GM23338 (cell line): ENCODE data around the gene DNAH8. TPM values are rescaled to one million over a fixed set of nuclear protein-coding genes. Genes with fewer than 3 reads are reported as not detected.

ENCODE experiments used
- ATAC-seq: fragments of 200-7000 bp; cut with Tn5 transposase; 3 replicates; pipeline ENCODE4 v1.9.1; 2020
- DNase-seq: peaks from one replicate; pipeline ENCODE4 v3.0.0-alpha.2; 2015; ENCODE audit warnings: low spot score
- H2AFZ ChIP-seq: fragments of 200-600 bp; sonication (generic); 2 replicates; pipeline ENCODE4 v1.8.0; 2016; ENCODE audit warnings: antibody characterized with exemption, mild to moderate bottlenecking, moderate library complexity
- H3F3A ChIP-seq: fragments of 200-600 bp; sonication (generic); replicated peaks from 2 replicates; pipeline ENCODE4 v1.8.0; 2017; ENCODE audit warnings: antibody characterized with exemption, mixed run types, low read depth
- H3K27ac ChIP-seq: fragments of 200-600 bp; sonication (generic); 2 replicates; pipeline ENCODE4 v1.6.1; 2016; ENCODE audit warnings: low read depth
- H3K27me3 ChIP-seq: fragments of 200-600 bp; sonication (generic); 2 replicates; pipeline ENCODE4 v1.8.0; 2016; ENCODE audit warnings: mild to moderate bottlenecking, mixed run types, moderate library complexity; ENCODE audit not compliant: insufficient read depth
- H3K36me3 ChIP-seq: fragments of 200-600 bp; sonication (generic); 2 replicates; pipeline ENCODE4 v1.8.0; 2016; ENCODE audit warnings: mild to moderate bottlenecking; ENCODE audit not compliant: insufficient read depth
- H3K4me1 ChIP-seq: fragments of 200-600 bp; sonication (generic); 2 replicates; pipeline ENCODE4 v1.8.0; 2016; ENCODE audit warnings: mild to moderate bottlenecking, moderate library complexity; ENCODE audit not compliant: insufficient read depth
- H3K4me2 ChIP-seq: fragments of 200-600 bp; sonication (generic); 2 replicates; pipeline ENCODE4 v1.7.1; 2017; ENCODE audit warnings: mixed run types
- H3K4me3 ChIP-seq: fragments of 200-600 bp; sonication (generic); 2 replicates; pipeline ENCODE4 v1.6.1; 2016; ENCODE audit warnings: mixed run types
- H3K79me2 ChIP-seq: fragments of 200-600 bp; sonication (generic); replicated peaks from 2 replicates; pipeline ENCODE4 v1.8.0; 2017; ENCODE audit warnings: mild to moderate bottlenecking; ENCODE audit not compliant: insufficient read depth
- H3K9me2 ChIP-seq: fragments of 200-600 bp; sonication (generic); 2 replicates; pipeline ENCODE4 v1.8.0; 2017; ENCODE audit not compliant: insufficient read depth
- H4K20me1 ChIP-seq: fragments of 200-600 bp; sonication (generic); replicated peaks from 2 replicates; pipeline ENCODE4 v1.8.0; 2017; ENCODE audit warnings: mild to moderate bottlenecking; ENCODE audit not compliant: insufficient read depth
- H3K27ac Mint-ChIP-seq: 2 replicates; pipeline ENCODE4 v1.8.0; 2020; ENCODE audit warnings: inconsistent platforms, mild to moderate bottlenecking, moderate library complexity, mixed read lengths
- H3K27me3 Mint-ChIP-seq: 3 replicates; pipeline ENCODE4 v1.8.0; 2022; ENCODE audit warnings: low read depth, mild to moderate bottlenecking, moderate library complexity, mixed read lengths, inconsistent platforms; ENCODE audit not compliant: insufficient read depth, poor library complexity
- H3K36me3 Mint-ChIP-seq: 3 replicates; pipeline ENCODE4 v1.8.0; 2021; ENCODE audit warnings: low read depth, mild to moderate bottlenecking, inconsistent platforms, moderate library complexity, mixed read lengths
- H3K4me1 Mint-ChIP-seq: 3 replicates; pipeline ENCODE4 v1.8.0; 2020; ENCODE audit warnings: mild to moderate bottlenecking, inconsistent platforms, mixed read lengths
- H3K4me3 Mint-ChIP-seq: 3 replicates; pipeline ENCODE4 v1.8.0; 2021; ENCODE audit warnings: moderate library complexity, mild to moderate bottlenecking, inconsistent platforms, mixed read lengths
- H3K9me3 Mint-ChIP-seq: 3 replicates; pipeline ENCODE4 v1.8.0; 2020; ENCODE audit warnings: moderate library complexity, mild to moderate bottlenecking, inconsistent platforms, mixed read lengths
- EZH2 ChIP-seq: fragments of 200-600 bp; sonication (generic); IDR thresholded peaks from one replicate; pipeline ENCODE4 v1.8.0; 2017; ENCODE audit warnings: antibody characterized with exemption, mild to moderate bottlenecking, low read depth; ENCODE audit not compliant: unreplicated experiment
- POLR2AphosphoS5 ChIP-seq: IDR thresholded peaks from 2 replicates; pipeline ENCODE4 v1.6.1; 2016; ENCODE audit warnings: antibody characterized with exemption, low read depth
- ZNF331 ChIP-seq: fragments of 250-450 bp; sonication (Bioruptor Pico); IDR thresholded peaks from 2 replicates; pipeline ENCODE4 v1.5.0; 2020; ENCODE audit warnings: low read depth, mild to moderate bottlenecking, moderate library complexity
- ZNF462 ChIP-seq: fragments of 250-450 bp; sonication (Bioruptor Pico); IDR thresholded peaks from 2 replicates; pipeline ENCODE4 v1.5.0; 2020; ENCODE audit warnings: mild to moderate bottlenecking, moderate library complexity
- long read RNA-seq: library from polyadenylated mRNA; unstranded; transcript quantifications from one replicate; pipeline ENCODE4 v2.0.0, GENCODE V29; 2020; ENCODE audit not compliant: unreplicated experiment
- polyA plus RNA-seq: library from polyadenylated mRNA; unstranded; fragments of >200 nt; fragmentation: Nextera tagmentation; extraction: Ambion mirVana; gene quantifications from 2 replicates; pipeline ENCODE4 v1.2.1, GENCODE V29; 2016
- total RNA-seq: library from RNA; depleted of rRNA; stranded (reverse); fragments of >200 nt; shearing (Covaris generic); gene quantifications from 2 replicates; pipeline ENCODE4 v1.2.3, GENCODE V29; 2014; rRNA removed

DNAH8 gene
- total RNA-seq = not detected in 2 replicates
- polyA plus RNA-seq = 0.02 TPM in 1 of 2 replicates, not detected in the other
- long read RNA-seq = 0 reads

GRCh38 chr6:38715016-38715689 lies at the start of gene DNAH8:
Gene DNAH8, plus strand, starts transcription at chr6:38715311. Its CDS starts 7,499 bp downstream, at chr6:38722810.
- ATAC-seq (peak; percentile 93), DNase-seq (peak; percentile 58)
- H3K4me3 Mint-ChIP-seq = peak within 1 kb of the TSS; percentile 63

More at GRCh38 chr6:38715016-38715689, at the start of gene DNAH8:
- Mint-ChIP-seq H3K9me3 (peaks cover 7% of the 10 kb centered on the region), H3K27ac (no peak within 1 kb of the TSS), H3K27me3 (peaks cover 20% of the 10 kb centered on the region), H3K4me1 (peaks cover 10% of the 10 kb centered on the region; the same call in 2 of the 3 replicates), H3K36me3 (peaks cover 3% of the 10 kb centered on the region; the same call in 1 of the 3 replicates)
- Histone ChIP-seq H4K20me1 (no peaks in the 10 kb centered on the region), H3K27me3 (peaks cover 40% of the 10 kb centered on the region), H3K4me3 (peak within 1 kb of the TSS; percentile 75), H3K4me2 (peak within 1 kb of the TSS; percentile 89), H3K36me3 (no peaks in the 10 kb centered on the region), H3F3A (no peaks in the 10 kb centered on the region), H3K4me1 (peaks cover 8% of the 10 kb centered on the region), H2AFZ (peak within 1 kb of the TSS; percentile 99), H3K9me2 (no peaks in the 10 kb centered on the region), H3K79me2 (no peaks in the 10 kb centered on the region), H3K27ac (no peak within 1 kb of the TSS)
- no peak for TF ChIP-seq ZNF462
- peak; percentile 13 for TF ChIP-seq EZH2
- no peak for TF ChIP-seq POLR2AphosphoS5
- TF ChIP-seq ZNF331 = no peak
